ENCODE measurements around the gene LILRB3. TPM values are rescaled to one million over a fixed set of nuclear protein-coding genes. Genes with fewer than 3 reads are reported as not detected.

Gene LILRB3
- total RNA-seq, 2 experiments from 2014 or later, result 1.1 to 1.3 TPM

- POLR2A ChIA-PET, result interaction anchor here (1.0 to 8.7 kb wide), 3 partner anchors 10 to 52 kb away, joined by 3 to 75 read pairs (median 12); partner anchors contain the start of genes LENG1, MBOAT7, RPS9 and TSEN34
- TF ChIP-seq, protein P1, sequence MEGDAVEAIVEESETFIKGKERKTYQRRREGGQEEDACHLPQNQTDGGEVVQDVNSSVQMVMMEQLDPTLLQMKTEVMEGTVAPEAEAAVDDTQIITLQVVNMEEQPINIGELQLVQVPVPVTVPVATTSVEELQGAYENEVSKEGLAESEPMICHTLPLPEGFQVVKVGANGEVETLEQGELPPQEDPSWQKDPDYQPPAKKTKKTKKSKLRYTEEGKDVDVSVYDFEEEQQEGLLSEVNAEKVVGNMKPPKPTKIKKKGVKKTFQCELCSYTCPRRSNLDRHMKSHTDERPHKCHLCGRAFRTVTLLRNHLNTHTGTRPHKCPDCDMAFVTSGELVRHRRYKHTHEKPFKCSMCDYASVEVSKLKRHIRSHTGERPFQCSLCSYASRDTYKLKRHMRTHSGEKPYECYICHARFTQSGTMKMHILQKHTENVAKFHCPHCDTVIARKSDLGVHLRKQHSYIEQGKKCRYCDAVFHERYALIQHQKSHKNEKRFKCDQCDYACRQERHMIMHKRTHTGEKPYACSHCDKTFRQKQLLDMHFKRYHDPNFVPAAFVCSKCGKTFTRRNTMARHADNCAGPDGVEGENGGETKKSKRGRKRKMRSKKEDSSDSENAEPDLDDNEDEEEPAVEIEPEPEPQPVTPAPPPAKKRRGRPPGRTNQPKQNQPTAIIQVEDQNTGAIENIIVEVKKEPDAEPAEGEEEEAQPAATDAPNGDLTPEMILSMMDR (IDR thresholded peaks at IDR 0.05), result no peak
- peaks cover 48% of the 10 kb centered on the region for H3K4me1 Mint-ChIP-seq (ENCODE audit: low read depth)
- H3K27me3 Mint-ChIP-seq, result no peaks in the 10 kb centered on the region
- no peak overlapping the region for H3K4me3 Mint-ChIP-seq
- ATAC-seq (ENCODE audit: poor library complexity), result no peak
- H3K36me3 Mint-ChIP-seq (ENCODE audit: low read depth), result peaks cover 24% of the 10 kb centered on the region
- H3K27ac Mint-ChIP-seq, result peak overlapping the region; percentile 62
- Histone ChIP-seq H3K4me3 (ENCODE audit: low read length) (no peak overlapping the region), H3K36me3 (ENCODE audit: insufficient read depth, low read length) (peaks cover 18% of the 10 kb centered on the region), H3K9me3 (ENCODE audit: control insufficient read depth in 1 of 2, insufficient read depth in 1 of 2, low read length in 2 of 2) (no peaks in the 10 kb centered on the region), H3K27me3 (ENCODE audit: control insufficient read depth in 1 of 2, insufficient read depth in 2 of 2, low read length in 2 of 2) (no peaks in the 10 kb centered on the region), H3K4me1 (ENCODE audit: insufficient read depth, low read length) (peaks cover 53% of the 10 kb centered on the region), H3K27ac (ENCODE audit: low read depth in 1 of 2, low read length in 2 of 2) (peak overlapping the region in 1 of 2 donors; percentile 52)
- CTCF ChIA-PET, result interaction anchor here (0.9 to 1.6 kb wide), 3 partner anchors 19 to 22 kb away, joined by 3 to 4 read pairs (median 3); partner anchors contain the start of genes MBOAT7 and TSEN34
- intact Hi-C loops (cut with DNase I, micrococcal nuclease), result no loop called here
- no peaks in the 10 kb centered on the region for H3K9me3 Mint-ChIP-seq
- DNase-seq, result no peak
Measured at GRCh38 chr19:54211235-54211634, 11.6 kb downstream of the LILRB3 start.

GRCh38 chr19:54209811-54210494 is 12.9 kb downstream of the LILRB3 start:
- H3K4me1 Mint-ChIP-seq (ENCODE audit: low read depth), result peaks cover 56% of the 10 kb centered on the region
- H3K27me3 Mint-ChIP-seq, result no peaks in the 10 kb centered on the region
- Histone ChIP-seq H3K4me3 (ENCODE audit: low read length) (no peak overlapping the region), H3K27ac (ENCODE audit: low read depth in 1 of 2, low read length in 2 of 2) (peak overlapping the region; percentile 4 to 23), H3K36me3 (ENCODE audit: insufficient read depth, low read length) (peaks cover 31% of the 10 kb centered on the region), H3K27me3 (ENCODE audit: control insufficient read depth in 1 of 2, insufficient read depth in 2 of 2, low read length in 2 of 2) (no peaks in the 10 kb centered on the region), H3K9me3 (ENCODE audit: control insufficient read depth in 1 of 2, insufficient read depth in 1 of 2, low read length in 2 of 2) (no peaks in the 10 kb centered on the region), H3K4me1 (ENCODE audit: insufficient read depth, low read length) (peaks cover 65% of the 10 kb centered on the region)
- DNase-seq (peak in 4 of 14 experiments; percentile 28 to 69 (median 56)), ATAC-seq (ENCODE audit: poor library complexity) (no peak)
- H3K9me3 Mint-ChIP-seq, result no peaks in the 10 kb centered on the region
- POLR2A ChIA-PET, result interaction anchor here (1.4 to 8.7 kb wide), 3 partner anchors 9 to 95 kb away, joined by 3 to 75 read pairs (median 12); partner anchors contain the start of genes MBOAT7, RPS9 and TSEN34
- intact Hi-C loops (cut with DNase I, micrococcal nuclease), result loop anchor here in 1 of 2 experiments (10.0 kb wide), 1 partner anchor 255 kb away; the partner anchor contains the start of gene LENG9
- peak overlapping the region; percentile 18 for H3K4me3 Mint-ChIP-seq
- TF ChIP-seq, protein P1 (IDR thresholded peaks at IDR 0.05), result no peak
- peak overlapping the region; percentile 62 for H3K27ac Mint-ChIP-seq
- CTCF ChIA-PET, result no interaction called here
- H3K36me3 Mint-ChIP-seq (ENCODE audit: low read depth), result peaks cover 37% of the 10 kb centered on the region

DNA sequence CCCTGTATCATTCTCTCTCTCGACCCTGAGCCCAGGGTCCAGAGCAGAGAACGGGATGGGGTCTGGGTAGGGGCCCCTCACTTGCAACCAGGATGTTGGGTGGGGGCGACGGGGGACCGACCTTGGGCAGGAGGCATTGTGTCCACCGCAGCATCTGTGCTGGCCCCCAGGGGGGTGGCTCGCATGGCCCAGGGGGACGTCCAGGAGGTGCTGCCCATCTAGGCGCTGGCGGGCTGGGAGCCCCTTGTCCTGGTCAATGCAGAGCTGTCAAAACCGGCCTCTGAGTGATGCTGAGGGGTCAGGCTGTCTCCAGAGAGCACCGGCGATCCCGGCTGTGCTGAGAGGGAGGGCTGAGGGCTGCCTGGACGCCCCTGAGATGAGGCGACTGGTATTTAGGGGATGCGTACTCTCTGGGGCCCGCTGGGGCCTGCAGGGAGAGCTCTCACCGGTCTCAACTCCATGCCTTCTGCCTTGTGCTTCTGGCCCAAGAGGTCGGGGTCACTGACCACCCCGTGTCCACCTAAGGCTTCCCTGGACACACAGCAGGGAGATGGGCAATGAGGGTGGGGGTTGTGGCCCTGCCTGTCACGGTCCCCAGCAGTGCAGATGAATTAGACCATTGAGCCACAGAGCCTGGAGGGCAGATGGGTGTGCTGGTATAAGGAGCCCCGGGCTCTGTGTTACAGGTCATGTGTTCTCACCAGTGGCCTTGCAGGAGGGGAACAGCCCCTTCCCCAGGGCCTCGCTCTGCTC is 13.6 kb downstream of the LILRB3 start:
- no peak overlapping the region for H3K4me3 ChIP-seq (ENCODE audit: low read length)
- no peak for DNase-seq
- peaks cover 64% of the 10 kb centered on the region for H3K4me1 Mint-ChIP-seq (ENCODE audit: low read depth)
- H3K27me3 Mint-ChIP-seq, result no peaks in the 10 kb centered on the region
- H3K27ac ChIP-seq (ENCODE audit: low read depth in 1 of 2, low read length in 2 of 2), result peak overlapping the region in 1 of 2 donors; percentile 4
- no peak for ATAC-seq (ENCODE audit: poor library complexity)
- H3K27ac Mint-ChIP-seq, result peak overlapping the region; percentile 62
- H3K4me1 ChIP-seq (ENCODE audit: insufficient read depth, low read length), result peaks cover 71% of the 10 kb centered on the region
- no peaks in the 10 kb centered on the region for H3K9me3 Mint-ChIP-seq
- ChIA-PET CTCF (no interaction called here), POLR2A (interaction anchor here (0.8 to 8.7 kb wide), 5 partner anchors 8 to 94 kb away, joined by 3 to 75 read pairs (median 7); partner anchors contain the start of genes MBOAT7, RPS9 and TSEN34)
- H3K36me3 ChIP-seq (ENCODE audit: insufficient read depth, low read length), result peaks cover 38% of the 10 kb centered on the region
- no peaks in the 10 kb centered on the region for H3K27me3 ChIP-seq (ENCODE audit: control insufficient read depth in 1 of 2, insufficient read depth in 2 of 2, low read length in 2 of 2)
- intact Hi-C loops (cut with DNase I, micrococcal nuclease), result loop anchor here in 1 of 2 experiments (10.0 kb wide), 1 partner anchor 256 kb away; the partner anchor contains the start of gene LENG9
- H3K36me3 Mint-ChIP-seq (ENCODE audit: low read depth), result peaks cover 44% of the 10 kb centered on the region
- H3K4me3 Mint-ChIP-seq, result no peak overlapping the region
- H3K9me3 ChIP-seq (ENCODE audit: control insufficient read depth in 1 of 2, insufficient read depth in 1 of 2, low read length in 2 of 2), result no peaks in the 10 kb centered on the region
- TF ChIP-seq, protein P1 (IDR thresholded peaks at IDR 0.05), result no peak
